ENCODE measurements around the gene RPS15A. TPM values are rescaled to one million over a fixed set of nuclear protein-coding genes. Genes with fewer than 3 reads are reported as not detected.

Gene RPS15A
- polyA plus RNA-seq, 3 donors: 1,209 to 2,855 (median 1,397) TPM

DNA sequence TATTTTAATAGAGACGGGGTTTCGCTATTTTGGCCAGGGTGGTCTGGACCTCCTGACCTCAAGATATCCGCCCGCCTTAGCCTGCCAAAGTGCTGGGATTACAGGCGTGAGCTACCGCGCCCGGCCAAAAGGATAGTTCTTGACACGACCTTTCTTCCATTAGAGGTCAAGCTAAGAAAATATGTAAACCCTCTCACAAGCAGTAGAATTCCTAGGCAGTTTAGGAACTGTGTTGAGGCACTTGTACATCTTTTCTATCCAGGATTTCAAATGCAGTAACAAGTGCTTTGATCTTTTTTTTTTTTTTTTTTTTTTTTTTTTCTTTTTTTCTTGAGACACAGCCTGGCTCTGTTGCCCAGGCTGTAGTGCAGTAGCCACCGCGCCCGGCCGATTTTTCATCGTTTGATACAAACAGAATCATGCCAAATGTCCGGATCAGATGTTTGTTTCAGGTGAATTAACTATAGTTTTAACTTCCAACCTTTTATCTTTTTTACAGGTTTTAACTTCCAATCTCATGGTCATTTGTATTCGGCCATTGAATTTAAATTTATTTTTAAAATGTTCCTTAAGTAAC is 12.7 kb upstream of the RPS15A start:
- Histone ChIP-seq H3K9me3 (replicated peaks in 1 of 2; ENCODE audit: control insufficient read depth in 1 of 2, insufficient read depth in 1 of 2, low read length in 2 of 2) (no peaks in the 10 kb centered on the region), H2AFZ (ENCODE audit: insufficient read depth, low read depth, low read length, poor library complexity, severe bottlenecking) (no peak overlapping the region), H3K4me1 (ENCODE audit: control insufficient read depth in 1 of 2, insufficient read depth in 2 of 2, low read length in 2 of 2) (peaks cover 52 to 71% of the 10 kb centered on the region in 2 donors), H3K9ac (ENCODE audit: insufficient read depth, low read length, poor library complexity, severe bottlenecking) (no peak overlapping the region), H3K27me3 (ENCODE audit: control insufficient read depth in 2 of 2, insufficient read depth in 2 of 2, low read length in 2 of 2) (no peaks in the 10 kb centered on the region), H4K20me1 (ENCODE audit: insufficient read depth, low read length) (peaks cover 23% of the 10 kb centered on the region), H3K4me3 (replicated peaks in 1 of 3; ENCODE audit: low read depth in 2 of 3, low read length in 3 of 3) (peak overlapping the region in 1 of 3 experiments; percentile 45), H3K36me3 (replicated peaks in 1 of 2; ENCODE audit: control insufficient read depth in 1 of 2, insufficient read depth in 2 of 2, low read length in 2 of 2) (peaks cover 3 to 23% of the 10 kb centered on the region in 2 donors), H3K4me2 (replicated peaks; ENCODE audit: extremely low read depth, low read length, poor library complexity, severe bottlenecking) (peak overlapping the region; percentile 65), H3K27ac (ENCODE audit: low read depth in 1 of 2, low read length in 2 of 2) (peak overlapping the region; percentile 77 to 85), H3K79me2 (ENCODE audit: insufficient read depth, low read length) (peaks cover 67% of the 10 kb centered on the region)
- no peak for DNase-seq
- H3K27me3 Mint-ChIP-seq (ENCODE audit: low read depth in 3 of 3): peaks cover 0 to under 1% (median 0%) of the 10 kb centered on the region in 3 donors
- peak overlapping the region; percentile 50 to 93 (median 85) for H3K27ac Mint-ChIP-seq
- intact Hi-C loops (cut with micrococcal nuclease): loop anchor here (5.0 to 10.0 kb wide), 5 partner anchors 72 to 752 kb away; partner anchors contain the start of genes SMG1 (in 2 of the 2), CCP110 (in 1 of the 2), COQ7 (in 1 of the 2) and GDE1 (in 1 of the 2)
- H3K36me3 Mint-ChIP-seq: peaks cover 10 to 18% of the 10 kb centered on the region in 2 donors
- peaks cover 68% of the 10 kb centered on the region for H3K4me1 Mint-ChIP-seq
- WGBS (ENCODE audit: insufficient coverage): 98% methylated on average over 8 of the region's 16 CpGs
- no peak overlapping the region for H3K4me3 Mint-ChIP-seq
- H3K9me3 Mint-ChIP-seq: peaks cover 0 to 2% (median 0%) of the 10 kb centered on the region in 7 donors
- TF ChIP-seq, protein P1, sequence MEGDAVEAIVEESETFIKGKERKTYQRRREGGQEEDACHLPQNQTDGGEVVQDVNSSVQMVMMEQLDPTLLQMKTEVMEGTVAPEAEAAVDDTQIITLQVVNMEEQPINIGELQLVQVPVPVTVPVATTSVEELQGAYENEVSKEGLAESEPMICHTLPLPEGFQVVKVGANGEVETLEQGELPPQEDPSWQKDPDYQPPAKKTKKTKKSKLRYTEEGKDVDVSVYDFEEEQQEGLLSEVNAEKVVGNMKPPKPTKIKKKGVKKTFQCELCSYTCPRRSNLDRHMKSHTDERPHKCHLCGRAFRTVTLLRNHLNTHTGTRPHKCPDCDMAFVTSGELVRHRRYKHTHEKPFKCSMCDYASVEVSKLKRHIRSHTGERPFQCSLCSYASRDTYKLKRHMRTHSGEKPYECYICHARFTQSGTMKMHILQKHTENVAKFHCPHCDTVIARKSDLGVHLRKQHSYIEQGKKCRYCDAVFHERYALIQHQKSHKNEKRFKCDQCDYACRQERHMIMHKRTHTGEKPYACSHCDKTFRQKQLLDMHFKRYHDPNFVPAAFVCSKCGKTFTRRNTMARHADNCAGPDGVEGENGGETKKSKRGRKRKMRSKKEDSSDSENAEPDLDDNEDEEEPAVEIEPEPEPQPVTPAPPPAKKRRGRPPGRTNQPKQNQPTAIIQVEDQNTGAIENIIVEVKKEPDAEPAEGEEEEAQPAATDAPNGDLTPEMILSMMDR (IDR thresholded peaks at IDR 0.05): no peak

DNA sequence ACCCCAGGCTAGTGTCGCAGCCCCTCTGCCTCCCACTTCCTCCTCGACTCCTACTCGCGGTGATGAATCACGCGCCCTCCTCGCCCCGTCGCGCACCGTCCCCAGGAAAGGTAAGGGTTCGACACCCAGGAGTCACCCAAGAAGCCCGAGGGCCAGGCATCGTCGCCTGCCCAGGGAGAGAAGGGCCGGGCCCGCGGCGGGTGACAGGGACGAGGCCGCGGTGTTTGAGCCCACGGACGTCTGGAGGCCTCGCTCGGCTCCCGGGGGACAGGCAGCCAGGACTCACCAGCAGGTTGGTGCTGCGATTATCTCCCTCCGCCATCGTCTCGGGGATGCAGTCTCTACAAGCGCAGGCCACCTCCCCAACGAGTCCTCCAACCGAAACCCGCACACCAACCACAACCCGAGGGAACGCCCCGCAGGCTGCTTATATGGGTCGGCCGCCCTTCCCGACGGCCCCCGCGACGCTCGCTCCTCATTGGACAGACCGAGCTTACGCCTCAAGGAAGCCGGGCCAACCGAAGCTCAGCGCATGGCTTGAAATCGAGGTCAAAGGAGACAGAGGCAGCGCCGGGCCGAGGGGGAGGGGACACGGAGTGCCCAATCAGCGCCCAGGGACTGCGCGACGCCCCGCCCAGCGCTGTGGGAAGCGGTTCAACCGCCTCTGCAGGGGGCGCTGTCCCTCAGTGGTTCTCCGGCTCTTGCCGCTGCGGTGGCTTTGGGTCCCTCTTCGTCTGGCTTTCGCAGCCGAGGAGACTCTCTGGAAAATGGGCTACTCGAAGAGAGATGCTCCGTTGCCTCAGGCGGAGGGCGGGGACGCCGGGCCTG is 11.2 kb upstream of the RPS15A start, which contains the start of gene ARL6IP1:
ARL6IP1 (minus strand) TSS at position 405 of the 828 bp plus-strand sequence; CDS start at position 322, 83 bp downstream.
- H3K36me3 ChIP-seq (replicated peaks in 1 of 2; ENCODE audit: control insufficient read depth in 1 of 2, insufficient read depth in 2 of 2, low read length in 2 of 2): peaks cover 14 to 23% of the 10 kb centered on the region in 2 donors
- TF ChIP-seq, protein P1 (IDR thresholded peaks at IDR 0.05): peak; percentile 98
- peak within 1 kb of the TSS; percentile 93 to 95 for H3K27ac ChIP-seq (ENCODE audit: low read depth in 1 of 2, low read length in 2 of 2)
- peaks cover 77% of the 10 kb centered on the region for H3K79me2 ChIP-seq (ENCODE audit: insufficient read depth, low read length)
- H3K9ac ChIP-seq (ENCODE audit: insufficient read depth, low read length, poor library complexity, severe bottlenecking): peak within 1 kb of the TSS; percentile 95
- peak within 1 kb of the TSS; percentile 93 to 98 (median 95) for H3K27ac Mint-ChIP-seq
- DNase-seq: peak; percentile 99 to 100 (median 100)
- peak within 1 kb of the TSS; percentile 96 for H3K4me2 ChIP-seq (replicated peaks; ENCODE audit: extremely low read depth, low read length, poor library complexity, severe bottlenecking)
- H3K4me1 Mint-ChIP-seq: peaks cover 64% of the 10 kb centered on the region
- intact Hi-C loops (cut with micrococcal nuclease): loop anchor here (5.0 to 10.0 kb wide), 5 partner anchors 73 to 753 kb away; partner anchors contain the start of genes SMG1 (in 2 of the 2), CCP110 (in 1 of the 2), COQ7 (in 1 of the 2) and GDE1 (in 1 of the 2)
- H3K4me3 ChIP-seq (replicated peaks in 1 of 3; ENCODE audit: low read depth in 2 of 3, low read length in 3 of 3): peak within 1 kb of the TSS; percentile 65 to 94 (median 92)
- peaks cover 52 to 71% of the 10 kb centered on the region in 2 donors for H3K4me1 ChIP-seq (ENCODE audit: control insufficient read depth in 1 of 2, insufficient read depth in 2 of 2, low read length in 2 of 2)
- H3K27me3 ChIP-seq (ENCODE audit: control insufficient read depth in 2 of 2, insufficient read depth in 2 of 2, low read length in 2 of 2): no peaks in the 10 kb centered on the region
- peak within 1 kb of the TSS; percentile 94 for H2AFZ ChIP-seq (ENCODE audit: insufficient read depth, low read depth, low read length, poor library complexity, severe bottlenecking)
- H3K4me3 Mint-ChIP-seq: peak within 1 kb of the TSS; percentile 93 to 98
- WGBS (ENCODE audit: insufficient coverage): under 1% methylated on average over 75 of the region's 77 CpGs
- H3K9me3 ChIP-seq (replicated peaks in 1 of 2; ENCODE audit: control insufficient read depth in 1 of 2, insufficient read depth in 1 of 2, low read length in 2 of 2): no peaks in the 10 kb centered on the region
- peaks cover 0 to 2% (median 0%) of the 10 kb centered on the region in 7 donors for H3K9me3 Mint-ChIP-seq
- H4K20me1 ChIP-seq (ENCODE audit: insufficient read depth, low read length): peaks cover 23% of the 10 kb centered on the region
- H3K27me3 Mint-ChIP-seq (ENCODE audit: low read depth in 3 of 3): no peaks in the 10 kb centered on the region
- peaks cover 10 to 22% of the 10 kb centered on the region in 2 donors for H3K36me3 Mint-ChIP-seq
